Measurements from ENCODE around the gene SRD5A1.

- TF ChIP-seq PATZ1 (CRISPR knock-in tag; IDR thresholded peaks at IDR 0.05; ENCODE audit: borderline replicate concordance) (no peak), ZFP30 (CRISPR knock-in tag; IDR thresholded peaks at IDR 0.05) (no peak), TOX (CRISPR knock-in tag; IDR thresholded peaks at IDR 0.05; ENCODE audit: borderline replicate concordance) (no peak), TSHZ2 (CRISPR knock-in tag; IDR thresholded peaks at IDR 0.05) (no peak), ARNTL (CRISPR knock-in tag; IDR thresholded peaks at IDR 0.05; ENCODE audit: borderline replicate concordance, low read depth) (no peak), CREB5 (CRISPR knock-in tag; IDR thresholded peaks at IDR 0.05; ENCODE audit: low read depth) (no peak), GLIS3 (CRISPR knock-in tag; IDR thresholded peaks at IDR 0.05) (no peak), RARB (CRISPR knock-in tag; IDR thresholded peaks at IDR 0.05) (no peak)
These were observed 69.4 kb downstream of the SRD5A1 start for GRCh38 chr5:6702633-6703032.

Data from SK-N-SH treated with all-trans-retinoic acid at 6 μM for 48 hours (cell line).